SH-SY5Y (cell line): ENCODE data around the gene KCNJ3.

ENCODE experiments used
- GATA2 ChIP-seq: IDR thresholded peaks from 2 replicates; pipeline ENCODE4 v1.6.1; 2011; ENCODE audit warnings: mild to moderate bottlenecking, low read depth, low read length
- GATA3 ChIP-seq: IDR thresholded peaks from 2 replicates; pipeline ENCODE4 v1.6.1; 2011; ENCODE audit warnings: low read depth, mild to moderate bottlenecking, low read length, moderate library complexity

The KCNJ3 gene

DNA sequence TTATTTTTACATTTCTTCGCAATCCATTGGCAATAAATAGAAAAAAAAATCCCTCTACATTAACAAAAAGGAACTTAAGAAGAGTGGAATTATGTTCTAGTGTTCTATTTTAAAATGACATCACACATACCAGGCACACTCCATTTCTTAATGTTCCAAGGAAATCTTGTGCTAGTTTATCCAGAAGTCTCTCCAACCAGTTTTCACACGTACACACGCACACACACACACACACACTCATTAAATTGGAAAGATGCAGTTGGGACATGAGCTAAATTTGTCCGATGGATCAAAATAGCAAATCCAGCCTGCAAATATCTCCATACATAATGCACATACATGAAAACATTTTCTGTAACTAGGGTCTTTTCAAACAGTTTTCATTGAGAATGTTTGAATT is 78.3 kb downstream of the KCNJ3 start:
- TF ChIP-seq GATA3: no peak
- TF ChIP-seq GATA2: no peak

DNA sequence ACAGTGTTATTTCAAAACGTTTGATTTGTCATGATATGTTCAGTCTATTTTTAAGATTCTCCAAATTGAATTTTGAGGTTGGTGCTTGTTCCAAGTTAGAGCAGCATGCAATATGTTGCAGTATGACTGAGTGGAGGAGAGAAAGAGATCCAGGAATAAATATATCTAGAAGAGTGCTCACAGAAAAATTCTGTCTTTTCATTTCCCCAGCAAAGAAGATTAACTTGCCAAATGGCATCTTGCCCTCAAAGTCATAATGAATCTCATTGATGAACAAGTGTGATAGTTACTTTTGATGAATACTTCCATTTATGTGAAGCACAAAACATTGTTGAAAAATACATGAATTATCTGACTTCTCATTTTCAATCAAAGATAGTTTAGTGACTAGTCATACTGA is 95.9 kb downstream of the KCNJ3 start:
- TF ChIP-seq GATA3 (no peak), GATA2 (no peak)

DNA sequence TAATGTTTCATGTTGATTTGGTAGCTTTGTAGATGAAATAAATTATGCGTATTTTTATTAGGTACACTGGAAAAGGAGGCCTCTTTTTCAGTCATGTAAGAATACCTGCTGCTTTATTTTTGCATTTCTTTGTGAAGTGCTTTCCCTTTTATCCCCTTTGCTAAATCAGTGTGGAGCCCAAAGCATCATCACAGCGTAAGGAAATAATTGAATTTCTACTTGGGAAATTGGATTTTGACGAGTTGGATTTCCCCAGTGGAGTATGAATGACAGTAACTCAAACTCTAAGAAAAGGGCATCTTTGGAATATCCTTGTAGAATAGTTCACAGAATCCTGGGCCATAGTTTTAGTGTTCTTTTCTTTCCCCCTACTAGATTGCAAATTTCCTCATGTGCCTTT is 97.2 kb downstream of the KCNJ3 start:
- no peak for TF ChIP-seq GATA3
- no peak for TF ChIP-seq GATA2

DNA sequence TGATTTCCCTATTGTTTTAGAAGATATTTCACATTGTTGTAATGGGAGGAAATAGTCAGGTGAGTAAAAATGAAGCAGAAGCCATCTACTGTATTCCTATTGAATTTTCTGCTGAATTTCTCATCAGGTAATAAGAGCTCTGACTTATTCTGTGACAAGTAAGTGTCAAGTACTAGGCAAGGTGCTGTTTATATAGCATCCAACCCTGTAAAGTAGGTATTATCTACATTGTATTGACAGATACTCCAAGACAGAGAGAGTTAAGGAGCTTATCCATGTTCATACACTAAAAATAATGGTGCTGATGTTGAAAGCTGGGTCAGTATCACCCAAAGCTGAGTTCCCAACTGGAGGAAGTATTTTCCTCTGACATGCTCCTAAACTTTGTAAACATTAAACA is 106.0 kb downstream of the KCNJ3 start:
- no peak for TF ChIP-seq GATA2
- no peak for TF ChIP-seq GATA3

DNA sequence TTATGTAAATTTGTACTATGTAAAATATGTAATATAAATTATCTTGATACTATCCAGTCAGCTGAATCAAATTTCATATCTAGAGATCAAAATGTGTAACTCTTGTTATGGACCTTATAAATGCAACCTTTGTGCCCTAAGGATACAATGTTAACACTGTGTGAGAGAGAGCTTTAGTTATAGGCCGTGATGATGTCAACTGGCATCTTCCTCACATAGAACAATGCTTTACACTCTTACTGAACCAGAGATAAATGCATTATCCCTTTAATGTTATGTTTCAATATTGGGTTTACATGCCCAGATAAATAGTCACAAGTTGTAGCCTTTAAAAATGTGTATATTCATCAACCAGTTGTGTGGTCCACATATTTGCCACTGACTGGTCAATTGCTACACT is 115.1 kb downstream of the KCNJ3 start:
- TF ChIP-seq GATA2: no peak
- TF ChIP-seq GATA3: no peak

DNA sequence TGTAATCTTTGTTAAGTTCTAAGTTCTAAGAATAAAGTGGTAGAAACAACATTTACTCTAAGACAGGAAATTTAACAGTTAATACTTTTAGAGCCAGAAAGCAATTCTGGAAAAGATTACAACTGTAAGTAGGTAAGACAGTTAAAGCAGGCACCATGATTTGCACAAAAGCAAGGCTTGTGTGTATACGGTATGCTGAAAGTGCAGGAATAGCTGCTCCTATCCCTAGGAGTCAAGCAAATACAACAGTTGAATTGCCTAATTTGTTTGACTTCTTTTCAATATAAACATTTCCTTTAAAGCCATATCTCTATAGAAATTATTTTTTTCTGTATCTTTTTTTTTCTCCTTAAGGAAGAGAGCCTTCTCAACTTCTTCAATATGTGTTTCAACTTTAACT is 116.4 kb downstream of the KCNJ3 start:
- TF ChIP-seq GATA2 (no peak), GATA3 (no peak)

DNA sequence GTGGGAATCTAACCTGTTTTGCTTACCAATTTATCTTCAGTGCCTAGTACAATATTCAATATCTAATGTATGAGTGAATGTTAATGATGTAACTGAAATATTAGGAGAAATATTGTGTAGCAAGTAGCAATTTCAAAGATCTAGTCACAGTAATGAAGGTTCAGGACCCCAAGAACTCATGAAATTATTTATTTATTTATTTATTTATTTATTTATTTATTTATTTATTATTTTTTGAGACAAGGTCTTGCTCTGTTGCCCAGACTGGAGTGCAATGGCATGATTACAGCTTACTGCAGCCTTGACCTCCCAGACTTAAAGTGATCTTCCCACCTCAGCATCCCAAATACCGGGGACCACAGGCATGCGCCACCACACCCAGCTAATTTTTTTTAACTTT is 126.9 kb downstream of the KCNJ3 start:
- no peak for TF ChIP-seq GATA3
- TF ChIP-seq GATA2: no peak

DNA sequence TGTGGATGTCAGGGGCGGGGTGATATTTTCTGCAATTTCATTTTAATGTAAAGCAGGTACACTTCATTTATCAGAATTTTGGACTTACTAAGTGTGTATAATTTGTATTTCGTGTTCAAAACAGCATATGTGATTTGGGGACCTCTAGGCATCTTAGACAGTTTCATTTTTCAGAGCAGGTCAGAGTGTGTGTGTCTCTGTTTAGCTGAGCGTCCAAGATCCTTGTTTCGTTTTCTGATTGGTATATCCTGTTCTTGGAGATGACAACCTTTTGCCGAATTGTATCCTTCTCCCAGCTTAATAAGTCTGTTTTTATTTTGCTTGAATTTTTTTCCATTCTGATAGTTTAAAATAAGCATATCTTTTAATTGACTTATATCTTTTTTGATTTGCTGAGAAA is 128.3 kb downstream of the KCNJ3 start:
- TF ChIP-seq GATA3 (no peak), GATA2 (no peak)

DNA sequence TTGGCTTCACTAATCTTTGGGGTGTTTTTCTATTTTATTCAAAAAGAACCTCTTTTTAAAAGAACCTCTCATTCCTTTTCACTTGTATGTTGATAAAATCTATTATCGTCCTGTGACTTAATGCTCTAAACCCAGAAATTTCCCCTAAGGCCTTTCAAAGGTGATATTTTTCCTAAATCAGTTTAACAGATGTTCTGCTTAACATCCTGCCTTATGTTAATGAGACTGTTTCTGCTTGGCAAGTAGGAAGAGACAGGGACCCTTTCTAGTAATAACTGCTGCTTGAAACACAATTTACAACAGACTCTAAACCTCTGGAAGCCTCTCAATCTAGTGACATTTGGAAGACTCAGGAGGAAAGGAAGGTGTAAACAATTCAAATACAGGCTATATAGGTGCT is 128.8 kb downstream of the KCNJ3 start:
- no peak for TF ChIP-seq GATA3
- no peak for TF ChIP-seq GATA2

DNA sequence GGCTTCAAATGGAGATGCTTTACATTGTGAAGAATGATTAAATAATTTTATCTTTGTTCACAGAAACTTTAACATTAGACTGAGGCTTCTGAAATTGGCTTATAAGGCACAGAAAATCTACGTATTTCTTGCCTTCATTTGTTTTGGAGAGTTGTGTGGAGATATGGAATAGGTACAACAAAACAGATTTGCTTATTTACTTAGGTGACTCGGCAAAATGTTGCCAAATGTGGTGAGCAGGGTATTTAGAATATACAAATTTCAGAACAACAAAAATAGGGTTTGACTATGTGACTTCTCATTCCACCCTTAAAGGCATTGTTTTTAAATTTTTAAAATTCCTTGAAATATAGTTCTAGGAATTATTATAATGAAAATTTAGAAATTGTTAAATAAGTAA is 134.2 kb downstream of the KCNJ3 start:
- TF ChIP-seq GATA2: no peak
- TF ChIP-seq GATA3: no peak

DNA sequence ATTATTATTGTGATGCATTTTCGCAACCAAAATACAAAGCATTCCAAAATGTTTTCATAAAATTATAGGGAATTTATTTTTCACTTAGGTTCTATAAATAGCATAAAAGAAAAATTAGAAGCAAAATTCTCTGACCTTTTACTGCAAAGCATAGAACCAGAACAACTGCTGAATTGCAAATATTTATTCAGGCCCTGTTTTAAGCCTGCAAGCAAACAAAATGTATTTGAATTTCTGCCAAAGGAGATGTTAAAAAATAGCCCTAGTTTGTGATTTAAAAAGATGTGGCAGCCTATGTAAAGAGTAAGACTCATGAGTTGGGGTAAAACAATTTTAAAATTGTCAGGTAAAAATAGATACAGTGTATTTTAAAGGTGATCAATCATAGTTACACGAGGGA is 138.1 kb downstream of the KCNJ3 start:
- TF ChIP-seq GATA3 (no peak), GATA2 (no peak)

DNA sequence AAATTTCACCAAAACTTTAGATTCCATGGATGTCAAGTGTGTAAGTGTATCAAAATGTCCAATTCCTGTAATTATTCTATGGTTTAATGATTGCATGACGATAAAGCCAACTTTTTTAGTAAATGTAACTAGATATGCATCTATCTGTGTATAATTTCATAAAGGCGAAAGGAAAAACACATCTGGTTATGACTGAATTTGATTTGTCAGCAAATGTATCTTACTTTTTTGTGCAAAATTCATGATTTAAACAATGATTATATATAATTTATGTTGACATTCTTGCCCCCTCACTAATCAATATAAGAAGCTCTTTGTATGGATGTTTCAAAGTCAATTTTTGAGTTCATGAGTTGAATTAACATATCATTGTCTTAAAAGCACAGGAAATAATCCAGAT is 138.5 kb downstream of the KCNJ3 start:
- no peak for TF ChIP-seq GATA3
- no peak for TF ChIP-seq GATA2

DNA sequence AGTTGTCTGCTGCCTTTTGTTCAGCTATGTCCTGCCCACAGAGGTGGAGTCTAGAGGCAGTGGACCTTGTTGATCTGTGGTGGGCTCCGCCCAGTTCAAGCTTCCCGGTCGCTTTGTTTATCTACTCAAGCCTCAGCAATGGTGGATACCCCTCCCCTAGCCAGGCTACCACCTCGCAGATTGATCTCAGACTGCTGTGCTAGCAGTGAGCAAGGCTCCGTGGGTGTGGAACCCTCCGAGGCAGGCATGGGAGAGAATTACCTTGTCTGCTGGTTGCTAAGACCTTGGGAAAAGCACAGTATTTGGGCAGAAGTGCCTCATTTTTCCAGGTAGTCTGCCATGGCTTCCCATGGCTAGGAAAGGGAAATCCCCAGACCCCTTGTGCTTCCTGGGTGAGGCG is 146.0 kb downstream of the KCNJ3 start:
- no peak for TF ChIP-seq GATA3
- TF ChIP-seq GATA2: no peak

DNA sequence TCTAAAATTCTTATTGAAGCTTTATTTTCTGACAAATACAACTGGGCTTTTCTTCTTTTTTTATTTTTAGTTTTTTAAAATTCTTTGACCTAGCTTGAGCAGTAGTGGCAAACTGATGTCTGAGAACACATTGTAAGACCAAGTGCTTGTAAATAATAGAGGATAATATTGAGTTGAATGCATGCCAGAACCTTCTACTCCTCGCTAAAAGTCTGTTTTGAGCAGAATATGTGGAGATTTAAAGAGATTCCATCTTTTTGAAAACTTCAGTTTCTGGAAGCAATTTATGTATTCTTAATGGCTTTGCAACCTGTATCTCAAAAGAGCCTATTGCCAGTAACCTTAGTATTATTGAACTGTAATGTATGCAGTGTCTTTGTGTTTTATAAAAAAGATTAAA is 148.3 kb downstream of the KCNJ3 start:
- TF ChIP-seq GATA3 (no peak), GATA2 (no peak)

DNA sequence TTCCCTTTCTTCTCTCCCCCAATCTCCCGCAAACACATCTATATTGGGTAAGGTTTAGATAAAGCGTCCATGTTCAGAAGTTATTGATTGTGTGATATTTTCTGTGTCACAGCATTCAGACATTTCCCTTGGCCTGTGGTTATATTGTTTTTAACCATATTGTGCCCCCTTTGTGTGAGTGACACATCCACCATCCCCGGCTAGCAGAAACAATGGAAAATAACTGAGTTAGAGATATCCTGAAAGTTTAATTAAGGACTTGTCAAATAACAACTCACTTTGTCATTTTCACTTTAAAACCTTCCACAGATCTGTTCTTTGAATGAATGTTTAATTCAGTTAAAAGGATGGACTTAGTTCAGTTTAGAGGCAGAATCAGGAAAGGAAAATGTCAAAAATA is 151.0 kb downstream of the KCNJ3 start:
- TF ChIP-seq GATA2 (no peak), GATA3 (no peak)

DNA sequence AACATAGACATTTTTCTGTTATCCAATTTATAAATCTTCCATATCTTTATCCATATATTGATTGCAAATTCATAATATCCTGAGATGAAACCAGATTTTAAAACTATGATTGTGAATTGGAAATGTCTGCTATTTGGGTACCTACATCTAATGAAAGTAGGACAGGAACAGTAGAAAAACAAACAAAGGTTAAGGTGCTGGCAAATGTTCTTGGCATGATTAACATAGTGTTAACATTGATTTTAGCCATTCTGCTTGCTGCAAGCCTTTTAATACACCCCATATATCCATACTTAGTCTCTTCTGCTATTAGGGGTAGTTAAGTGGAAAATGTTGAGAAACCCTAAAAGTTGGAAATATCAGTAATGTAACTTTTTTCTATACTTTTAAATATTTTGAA is 152.0 kb downstream of the KCNJ3 start:
- no peak for TF ChIP-seq GATA3
- no peak for TF ChIP-seq GATA2
